Posterior cingulate gyrus (tissue), 11 donors: ENCODE data around the gene DGCR6L.
"Not testable (repeated sequence)": the region's sequence is repeated elsewhere in the genome, so short reads cannot be mapped to it uniquely, and the experiment has no call there.

ENCODE experiments used
- DNase-seq, 10 donors: peaks; one replicate each; pipeline versions ENCODE4 v3.0.0 to v3.0.0-alpha.2; 2020 to 2021; ENCODE audit warnings: mixed read lengths in 3 of 10
- intact Hi-C: fragments of 100-400 bp; cut with DNase I; formaldehyde crosslinking; loops from one replicate; pipeline ENCODE4 v1.15.1; 2023

DGCR6L gene

GRCh38 chr22:20311249-20312062, 8.4 kb downstream of the DGCR6L start:
- peak in 4 of 10 donors; percentile 11 to 79 (median 59) for DNase-seq
- intact Hi-C loops = not testable (repeated sequence)

- peak in 4 of 10 donors; percentile 11 to 68 (median 44) for DNase-seq
Measured at GRCh38 chr22:20310773-20311172, 9.1 kb downstream of the DGCR6L start.

GRCh38 chr22:20310180-20310579, 9.7 kb downstream of the DGCR6L start:
- DNase-seq = peak in 4 of 10 donors; percentile 2 to 45 (median 40)
- intact Hi-C loops = not testable (repeated sequence)

More at GRCh38 chr22:20310773-20311172, 9.1 kb downstream of the DGCR6L start:
- intact Hi-C loops = not testable (repeated sequence)

DNA sequence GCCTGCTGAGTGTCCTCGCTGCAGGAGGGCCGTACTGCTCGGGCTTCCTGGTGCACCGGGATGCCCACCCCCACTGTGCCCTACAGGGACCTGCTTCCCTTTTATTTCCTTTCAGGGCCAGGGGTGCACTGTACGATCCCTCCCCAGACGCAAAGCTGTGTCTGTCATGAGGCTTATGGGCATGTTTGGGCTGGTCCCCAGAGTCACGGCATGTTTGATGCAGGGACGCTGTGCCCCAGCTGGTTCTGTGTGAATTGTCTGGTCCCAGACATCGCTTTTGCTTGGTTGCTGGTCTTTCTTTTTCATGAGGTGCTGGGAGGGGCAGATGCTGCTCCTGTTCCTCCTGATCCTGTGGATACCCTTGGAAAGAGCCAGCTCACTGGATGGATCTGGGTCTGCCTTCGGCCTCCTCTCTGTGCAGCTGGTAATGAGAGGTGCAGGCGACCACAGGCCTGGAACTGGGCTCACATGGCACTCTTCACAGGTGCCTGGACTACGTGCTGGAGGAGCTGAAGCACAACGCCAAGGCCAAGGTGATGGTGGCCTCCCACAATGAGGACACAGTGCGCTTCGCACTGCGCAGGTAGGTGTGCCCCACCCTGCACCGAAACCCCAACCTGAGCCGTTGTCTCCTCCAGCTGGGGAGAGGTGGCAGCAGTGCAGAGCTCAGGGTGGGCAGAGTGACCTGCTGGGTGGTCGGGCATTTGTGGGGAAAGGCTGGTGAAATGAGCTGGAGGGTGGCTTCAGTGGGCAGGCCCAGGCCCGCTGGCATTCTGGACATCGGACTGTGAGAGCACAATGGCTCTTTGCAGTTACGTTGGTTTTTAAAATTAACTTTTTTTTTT, 10.8 kb downstream of the DGCR6L start:
- intact Hi-C loops = not testable (repeated sequence)
- DNase-seq = peak in 3 of 10 donors; percentile 25 to 79 (median 35)

DNA sequence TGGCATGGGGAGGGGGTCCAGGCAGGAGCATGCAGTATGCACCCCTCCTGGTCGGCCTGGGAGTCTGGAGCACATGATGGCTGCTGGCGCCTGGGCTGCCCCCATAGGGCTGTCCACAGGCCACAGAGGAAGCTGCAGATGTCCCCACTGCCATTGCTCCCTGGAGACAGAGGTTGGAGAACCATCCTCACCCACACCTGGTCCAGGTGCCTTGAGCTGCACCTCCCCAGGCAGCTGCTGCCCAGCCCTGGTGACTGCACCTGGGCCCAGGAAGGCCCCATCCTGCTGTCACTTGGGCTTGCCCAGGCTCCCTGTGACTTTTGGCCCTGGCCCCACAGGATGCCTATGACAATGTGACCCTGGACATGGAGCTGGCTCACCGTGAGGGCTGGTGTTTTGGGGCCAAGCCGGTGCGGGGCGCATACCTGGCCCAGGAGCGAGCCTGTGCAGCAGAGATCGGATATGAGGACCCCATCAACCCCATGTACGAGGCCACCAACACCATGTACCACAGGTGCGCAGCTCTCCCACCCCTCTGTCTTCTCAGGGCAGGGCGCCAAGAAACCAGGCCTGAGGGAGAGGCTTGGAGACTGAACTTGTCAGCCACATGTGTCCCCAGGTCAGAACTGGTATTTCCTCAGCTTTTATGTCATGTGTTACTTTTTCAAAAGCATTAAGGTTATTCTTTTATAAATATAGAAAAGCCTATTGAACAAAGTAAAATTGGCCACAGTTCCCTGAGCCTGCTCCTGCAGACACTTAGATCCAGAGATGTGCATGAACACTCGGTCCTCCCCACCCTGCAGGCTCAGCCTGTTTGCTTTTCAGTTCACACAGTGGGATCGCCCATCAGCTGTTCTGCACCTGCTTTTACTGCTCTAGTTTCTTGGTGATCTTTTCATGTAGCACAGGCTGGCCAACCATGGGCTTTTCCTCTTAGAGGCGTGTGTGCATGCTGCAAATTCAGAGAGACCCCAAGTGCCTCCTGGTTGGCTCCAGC, 12.1 kb downstream of the DGCR6L start:
- peak in 4 of 10 donors; percentile 19 to 72 (median 54) for DNase-seq
- intact Hi-C loops = not testable (repeated sequence)

DNA sequence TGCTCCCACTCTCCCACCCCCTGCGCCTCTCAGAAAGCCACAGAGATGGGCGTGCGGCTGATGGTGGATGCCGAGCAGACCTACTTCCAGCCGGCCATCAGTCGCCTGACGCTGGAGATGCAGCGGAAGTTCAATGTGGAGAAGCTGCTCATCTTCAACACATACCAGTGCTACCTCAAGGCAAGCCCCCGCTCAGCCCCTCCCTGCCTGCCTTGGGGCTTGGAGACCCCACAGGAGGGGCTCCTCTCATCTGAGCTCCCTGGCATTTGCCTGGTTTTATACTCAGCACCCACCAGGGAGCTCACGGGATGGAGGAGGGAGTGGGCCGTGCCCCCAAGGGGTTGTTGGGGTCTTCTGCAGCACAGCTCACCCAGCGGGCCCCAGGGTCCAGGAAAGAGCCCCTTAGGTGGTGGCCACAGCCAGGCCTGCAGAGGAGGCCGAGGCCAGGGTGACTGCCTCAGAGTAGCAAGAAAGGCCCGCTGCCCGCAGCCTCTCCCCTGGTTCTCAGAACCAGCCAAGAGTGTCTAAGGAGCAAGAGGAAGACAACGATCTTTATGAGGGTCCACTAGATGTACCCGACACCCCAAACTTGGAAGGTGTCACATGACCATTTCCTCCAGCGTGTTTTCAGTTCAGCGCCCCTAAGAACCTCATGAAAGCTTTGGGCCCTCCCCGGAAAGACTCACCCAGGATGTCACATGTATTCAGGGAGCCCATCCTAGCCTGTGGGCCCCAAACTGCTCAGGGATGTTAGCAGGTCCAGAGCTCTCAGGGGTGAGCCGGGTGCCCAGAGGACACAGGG, 13.0 kb downstream of the DGCR6L start:
- DNase-seq = peak in 4 of 10 donors; percentile 9 to 80 (median 43)
- intact Hi-C loops = not testable (repeated sequence)

DNA sequence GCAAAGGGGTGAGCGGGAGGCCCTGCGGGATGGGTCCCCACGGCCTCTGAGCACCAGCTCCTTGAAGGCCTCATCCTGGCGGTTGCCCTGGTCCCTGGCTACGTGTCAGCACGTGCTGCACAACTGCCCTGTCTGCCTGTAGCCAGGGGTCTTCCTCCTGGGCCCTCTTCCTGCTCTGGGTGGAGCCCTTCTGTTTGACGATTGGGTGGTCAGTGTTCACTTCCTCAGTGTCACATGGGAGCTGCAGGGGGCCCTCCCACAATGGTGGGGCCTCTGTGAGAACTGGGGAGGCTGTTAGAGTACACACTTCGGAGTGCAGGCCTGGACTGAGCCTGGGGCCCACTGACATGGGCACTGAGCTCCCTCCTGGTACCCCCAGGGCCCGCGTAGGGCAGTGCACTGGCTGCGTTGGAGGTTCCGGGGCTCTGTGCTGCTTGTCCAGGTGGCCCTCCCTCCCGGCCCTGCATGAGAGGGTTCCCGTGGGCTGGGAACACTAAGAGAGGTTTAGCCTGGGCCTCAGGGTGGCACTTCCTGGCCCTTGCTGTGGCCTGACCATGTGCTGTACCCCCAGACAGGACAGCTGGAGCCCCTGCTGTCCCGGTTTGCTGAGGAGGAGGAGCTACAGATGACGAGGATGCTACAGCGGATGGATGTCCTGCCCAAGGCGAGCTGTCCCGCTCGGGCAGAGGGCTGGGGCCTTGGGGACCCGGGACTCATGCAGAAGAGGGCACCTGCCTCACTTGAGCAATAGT, 13.8 kb downstream of the DGCR6L start:
- intact Hi-C loops = no loop called here
- peak in 4 of 10 donors; percentile 4 to 69 (median 42) for DNase-seq

- intact Hi-C loops = not testable (repeated sequence)
- DNase-seq = peak in 4 of 10 donors; percentile 13 to 47 (median 38)
Measured at GRCh38 chr22:20305230-20305893, 14.5 kb downstream of the DGCR6L start.

GRCh38 chr22:20304646-20305045, 15.2 kb downstream of the DGCR6L start:
- intact Hi-C loops = no loop called here
- peak in 3 of 10 donors; percentile 2 to 42 (median 40) for DNase-seq

DNA sequence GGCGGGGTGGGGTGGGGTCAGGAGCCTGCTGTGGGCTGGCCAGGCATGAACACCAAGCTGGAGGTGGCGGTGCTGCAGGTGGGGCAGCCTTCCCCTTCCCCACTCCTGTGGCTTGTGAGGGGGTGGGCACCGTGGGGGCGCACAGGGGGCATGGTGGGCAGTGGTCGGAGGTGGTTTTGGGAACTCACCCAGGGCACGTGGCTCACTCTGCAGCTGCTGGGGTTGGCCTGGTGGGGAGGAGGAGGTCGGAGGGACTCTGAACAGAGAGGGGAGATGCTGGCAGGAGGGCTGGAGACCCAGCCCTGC, 16.7 kb downstream of the DGCR6L start:
- intact Hi-C loops, DNase-seq: not testable (repeated sequence)

DNA sequence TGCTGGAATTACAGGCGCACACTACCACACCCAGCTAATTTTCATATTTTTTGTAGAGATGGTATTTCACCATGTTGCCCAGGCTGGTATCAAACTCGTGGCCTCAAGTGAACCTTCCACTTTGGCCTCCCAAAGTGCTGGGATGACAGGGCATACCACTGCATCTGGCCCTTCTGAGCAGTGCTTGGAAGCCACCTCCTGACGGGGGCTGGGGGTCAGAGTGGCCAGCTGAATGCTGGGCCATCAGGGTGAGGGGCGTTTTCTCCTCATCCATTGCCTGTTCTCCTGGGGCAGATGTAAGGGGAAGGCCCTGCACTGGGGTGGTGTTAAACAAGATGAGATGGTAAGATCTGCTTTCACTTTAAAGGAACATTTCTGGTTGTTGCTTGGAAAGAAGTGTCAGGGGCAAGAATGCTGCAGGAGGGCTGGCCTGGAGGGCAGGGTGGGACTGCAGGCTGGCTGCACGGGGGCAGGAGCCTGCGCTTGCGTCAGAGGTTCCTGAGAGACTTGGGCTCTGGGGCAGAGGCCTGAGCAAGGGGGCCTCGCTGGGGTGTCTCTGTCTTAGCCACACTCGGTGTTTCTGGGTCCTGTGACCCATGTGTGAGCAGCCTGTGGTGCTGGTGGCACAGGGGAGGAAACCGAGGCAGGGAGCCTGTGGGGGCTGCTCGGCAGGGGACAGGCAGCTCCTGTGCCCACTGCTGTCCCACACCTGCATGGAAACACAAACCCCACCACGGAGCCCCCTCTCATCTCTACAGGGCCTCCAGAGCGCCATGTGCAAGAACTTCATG, 17.2 kb downstream of the DGCR6L start:
- DNase-seq = no peak
- intact Hi-C loops = no loop called here

GRCh38 chr22:20299746-20300136, 20.1 kb downstream of the DGCR6L start:
- DNase-seq = no peak
- intact Hi-C loops = no loop called here

- intact Hi-C loops = no loop called here
- peak; percentile 35 to 96 (median 70) for DNase-seq
Measured at GRCh38 chr22:20298803-20299745, 20.8 kb downstream of the DGCR6L start.

DNA sequence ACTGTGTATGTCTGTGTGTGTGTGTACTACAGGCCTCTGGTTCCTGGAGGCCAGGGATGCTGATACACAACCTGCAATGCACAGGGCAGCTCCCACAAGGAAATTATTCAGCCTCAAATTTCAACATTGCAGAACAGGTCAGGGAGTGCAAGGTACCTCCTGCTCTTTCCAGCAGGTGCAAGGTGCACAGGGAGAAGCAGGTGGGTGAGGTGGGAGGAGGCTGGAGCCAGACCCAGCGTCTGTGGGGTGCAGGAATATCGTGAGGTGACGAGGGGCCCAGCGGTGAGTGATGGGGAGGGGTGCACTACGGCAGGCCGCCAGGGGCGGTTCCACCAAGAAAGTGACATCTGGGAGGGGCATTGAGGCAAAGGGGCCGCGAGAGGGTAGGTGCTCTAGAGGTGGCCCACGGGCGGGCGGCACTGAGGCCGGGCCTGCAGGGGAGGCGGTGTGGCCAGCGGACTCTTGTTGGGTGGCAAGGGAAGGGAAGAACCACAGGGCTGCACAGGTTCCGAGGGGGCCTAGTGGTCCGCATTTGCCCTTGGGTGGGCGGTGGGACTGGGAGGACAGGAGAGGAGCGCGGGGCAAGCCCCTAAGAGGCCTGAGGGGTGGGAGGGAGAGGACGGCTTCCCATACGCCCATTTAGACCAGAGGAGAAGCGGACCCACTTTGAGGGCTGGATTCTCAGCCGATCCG, 21.6 kb downstream of the DGCR6L start:
- no peak for DNase-seq
- intact Hi-C loops = no loop called here

DNA sequence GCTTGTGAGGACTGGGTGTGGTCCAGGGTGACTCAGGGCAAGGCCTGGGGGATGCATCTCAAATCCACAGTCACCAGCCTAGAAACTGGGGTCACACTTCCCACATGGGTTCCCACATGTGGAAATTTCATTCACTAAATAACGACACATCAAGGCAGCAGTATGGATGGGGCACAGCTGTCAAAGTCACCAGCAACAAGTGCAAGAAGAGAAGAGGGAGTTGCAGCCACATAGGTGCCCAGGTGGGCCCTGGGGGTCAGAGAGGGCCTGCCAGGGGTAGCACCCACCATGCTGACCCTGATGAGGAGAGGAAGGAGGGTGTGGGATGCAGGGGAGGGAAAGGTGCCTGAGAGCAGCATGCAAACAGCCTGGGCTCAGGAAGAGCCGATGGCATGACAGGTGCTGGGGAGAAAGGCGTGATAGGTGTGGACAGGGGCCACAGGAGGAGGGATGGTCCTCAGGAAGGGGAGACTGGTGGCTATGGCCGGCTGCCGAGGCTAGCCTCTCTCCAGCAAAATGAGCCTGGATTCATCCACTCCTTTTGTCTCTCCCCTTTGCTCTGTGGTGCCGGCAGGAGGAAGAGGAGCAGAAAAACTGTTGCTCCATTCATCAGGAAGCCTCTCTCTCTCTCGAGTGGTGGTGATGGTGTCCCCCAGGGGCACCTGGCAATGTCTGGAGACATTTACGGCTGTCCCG, 22.3 kb downstream of the DGCR6L start:
- no peak for DNase-seq
- intact Hi-C loops = no loop called here
